GM23338 (cell line): ENCODE data around the gene DDX20.

Experiments
- CREB1 ChIP-seq: fragments of 250-450 bp; sonication (Bioruptor Pico); IDR thresholded peaks from 2 replicates; pipeline ENCODE4 v1.5.0; 2020; ENCODE audit warnings: low read depth, mild to moderate bottlenecking, moderate library complexity
- CTCF ChIP-seq, 2 experiments: fragments of 200-600 bp in 1 of 2; sonication (generic) in 1 of 2; conservative IDR thresholded peaks; 2 replicates each; pipeline versions ENCODE4 v1.5.1 to v1.6.1; 2016 to 2017; ENCODE audit warnings: antibody characterized with exemption in 2 of 2, low read depth in 2 of 2, mild to moderate bottlenecking in 2 of 2, moderate library complexity in 1 of 2
- ETS1 ChIP-seq: IDR thresholded peaks from 2 replicates; pipeline ENCODE4 v1.6.1; 2016; ENCODE audit warnings: antibody characterized with exemption
- EZH2 ChIP-seq: fragments of 200-600 bp; sonication (generic); IDR thresholded peaks from one replicate; pipeline ENCODE4 v1.8.0; 2017; ENCODE audit warnings: antibody characterized with exemption, mild to moderate bottlenecking, low read depth; ENCODE audit not compliant: unreplicated experiment
- EZH2phosphoT487 ChIP-seq: fragments of 200-600 bp; sonication (generic); IDR thresholded peaks from one replicate; pipeline ENCODE4 v1.8.1; 2018; ENCODE audit warnings: antibody characterized with exemption; ENCODE audit not compliant: unreplicated experiment
- JUNB ChIP-seq: IDR thresholded peaks from one replicate; pipeline ENCODE4 v1.6.1; 2016; ENCODE audit warnings: antibody characterized with exemption; ENCODE audit not compliant: unreplicated experiment
- POLR2AphosphoS5 ChIP-seq: IDR thresholded peaks from 2 replicates; pipeline ENCODE4 v1.6.1; 2016; ENCODE audit warnings: antibody characterized with exemption, low read depth
- REST ChIP-seq: IDR thresholded peaks from one replicate; pipeline ENCODE4 v1.6.1; 2018; ENCODE audit warnings: antibody characterized with exemption; ENCODE audit not compliant: unreplicated experiment

DNA sequence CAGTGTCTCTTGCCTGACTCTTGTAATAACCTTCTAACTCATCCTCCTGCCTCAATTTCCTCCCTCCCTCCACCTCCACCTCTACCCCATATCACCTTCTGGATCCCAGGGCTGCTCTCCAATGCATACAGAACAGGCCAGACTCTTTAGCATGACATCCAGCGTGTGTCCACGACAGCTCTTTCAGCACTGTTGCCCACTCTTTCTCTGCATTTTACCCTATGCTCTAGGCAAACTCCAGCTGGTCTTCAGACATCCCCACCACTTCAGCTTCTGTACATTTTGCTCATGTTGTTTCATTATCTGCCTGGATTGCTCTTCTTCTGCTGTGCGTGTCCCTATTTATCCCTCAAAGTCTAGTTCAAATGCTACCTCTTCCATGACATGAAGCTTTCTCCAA is 21.3 kb upstream of the DDX20 start:
- TF ChIP-seq CTCF (conservative IDR thresholded peaks at IDR 0.05; ENCODE audit: low read depth in 2 of 2) = no peak
- no peak for TF ChIP-seq REST
- no peak for TF ChIP-seq CREB1 (CRISPR knock-in tag)
- TF ChIP-seq EZH2 = no peak
- no peak for TF ChIP-seq ETS1
- no peak for TF ChIP-seq POLR2AphosphoS5
- TF ChIP-seq JUNB = no peak
- TF ChIP-seq EZH2phosphoT487 = no peak
